PC-9 (cell line): ENCODE results near the gene SH2D5. TPM values are rescaled to one million over a fixed set of nuclear protein-coding genes. Genes with fewer than 3 reads are reported as not detected.

Experiments
- BruUV-seq: library from RNA; stranded (reverse); fragments of 400-500 nt; replicated peaks from 2 replicates; lab custom pipeline; 2021; lab: Mats Ljungman, UMichigan
- CTCF ChIA-PET: fragments of 300-600 bp; sonication (Branson Sonifier 250); formaldehyde crosslinking; loops from one replicate; lab custom pipeline; 2022; ENCODE audit warnings: antibody characterized with exemption; lab: Charles Lee
- POLR2A ChIA-PET: fragments of 300-600 bp; sonication (Branson Sonifier 250); formaldehyde crosslinking; loops from one replicate; lab custom pipeline; 2022; ENCODE audit warnings: antibody characterized with exemption; ENCODE audit not compliant: unreplicated experiment; lab: Charles Lee
- DNase-seq, 2 experiments: peaks; one replicate each; pipeline versions ENCODE4 v3.0.0 to v3.0.0-alpha.2; 2015 to 2022; ENCODE audit warnings: mixed read lengths in 1 of 2
- H2AFZ ChIP-seq: fragments of 200-600 bp; sonication (generic); 2 replicates; pipeline ENCODE4 v1.8.1; 2017; ENCODE audit warnings: antibody characterized with exemption
- H3F3A ChIP-seq: fragments of 200-600 bp; sonication (generic); 2 replicates; pipeline ENCODE4 v1.8.1; 2017; ENCODE audit warnings: antibody characterized with exemption, mild to moderate bottlenecking, low read depth; ENCODE audit not compliant: insufficient read depth
- H3K27ac ChIP-seq: fragments of 200-600 bp; sonication (generic); 2 replicates; pipeline ENCODE4 v1.6.1; 2016; ENCODE audit warnings: mixed run types
- H3K27me3 ChIP-seq: fragments of 200-600 bp; sonication (generic); 2 replicates; pipeline ENCODE4 v1.6.1; 2016; ENCODE audit warnings: low read depth, mixed run types; ENCODE audit not compliant: insufficient read depth
- H3K36me3 ChIP-seq: fragments of 200-600 bp; sonication (generic); 2 replicates; pipeline ENCODE4 v1.6.1; 2016; ENCODE audit warnings: low read depth, mixed run types
- H3K4me1 ChIP-seq: fragments of 200-600 bp; sonication (generic); replicated peaks from 2 replicates; pipeline ENCODE4 v1.6.1; 2016; ENCODE audit warnings: mixed run types; ENCODE audit not compliant: insufficient read depth
- H3K4me2 ChIP-seq: fragments of 200-600 bp; sonication (generic); 2 replicates; pipeline ENCODE4 v1.6.1; 2017; ENCODE audit warnings: mixed run types
- H3K4me3 ChIP-seq: fragments of 200-600 bp; sonication (generic); 2 replicates; pipeline ENCODE4 v1.6.1; 2016; ENCODE audit warnings: mixed run types
- H3K79me2 ChIP-seq: fragments of 200-600 bp; sonication (generic); 2 replicates; pipeline ENCODE4 v1.6.1; 2017; ENCODE audit warnings: low read depth, mixed run types
- H3K9me2 ChIP-seq: fragments of 200-600 bp; sonication (generic); 2 replicates; pipeline ENCODE4 v1.8.1; 2017; ENCODE audit warnings: mild to moderate bottlenecking; ENCODE audit not compliant: insufficient read depth
- H3K9me3 ChIP-seq: fragments of 200-600 bp; sonication (generic); 2 replicates; pipeline ENCODE4 v1.8.1; 2016; ENCODE audit warnings: low read depth; ENCODE audit not compliant: insufficient read depth
- H4K20me1 ChIP-seq: fragments of 200-600 bp; sonication (generic); 2 replicates; pipeline ENCODE4 v1.8.1; 2017; ENCODE audit not compliant: insufficient read depth
- CTCF ChIP-seq: fragments of 200-600 bp; sonication (generic); conservative IDR thresholded peaks from 2 replicates; pipeline ENCODE4 v1.6.1; 2017; ENCODE audit warnings: mixed run types, antibody characterized with exemption, mild to moderate bottlenecking, moderate library complexity
- EZH2 ChIP-seq: fragments of 200-600 bp; sonication (generic); IDR thresholded peaks from 2 replicates; pipeline ENCODE4 v1.8.0; 2017; ENCODE audit warnings: antibody characterized with exemption, low read depth
- intact Hi-C: fragments of 100-400 bp; cut with micrococcal nuclease; formaldehyde crosslinking; loops from one replicate; pipeline ENCODE4 v1.10.0; 2022; ENCODE audit not compliant: unreplicated experiment
- total RNA-seq: library from RNA; stranded (reverse); gene quantifications from 2 replicates; pipeline ENCODE4 v1.2.3, GENCODE V29; 2021

The SH2D5 gene
- total RNA-seq, 1 experiment from 2014 or later: 1.5 TPM

DNA sequence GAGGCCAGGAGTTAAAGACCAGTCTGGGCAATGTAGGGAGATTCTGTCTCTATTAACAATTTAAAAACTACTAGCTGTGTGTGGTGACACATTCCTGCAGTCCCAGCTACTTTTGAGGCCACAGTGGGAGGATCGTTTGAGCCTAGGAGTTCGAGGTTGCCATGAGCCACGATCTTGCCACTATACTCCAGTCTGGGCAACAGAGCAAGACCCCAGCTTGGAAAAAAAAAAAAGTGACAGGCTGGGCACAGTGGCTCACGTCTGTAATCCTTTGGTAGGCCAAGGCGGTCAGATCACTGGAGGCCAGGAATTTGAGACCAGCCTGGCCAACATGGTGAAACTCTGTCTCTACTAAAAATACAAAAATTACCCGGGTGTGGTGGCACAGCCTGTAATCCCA is 27.8 kb upstream of the SH2D5 start:
- intact Hi-C loops: no loop called here
- Histone ChIP-seq H4K20me1 (no peaks in the 10 kb centered on the region), H3K27ac (no peak overlapping the region), H3K79me2 (no peaks in the 10 kb centered on the region), H3K4me3 (no peak overlapping the region), H3K4me1 (no peaks in the 10 kb centered on the region), H2AFZ (no peak overlapping the region), H3K9me2 (no peaks in the 10 kb centered on the region), H3K9me3 (no peaks in the 10 kb centered on the region), H3F3A (peaks cover 3% of the 10 kb centered on the region; the same call in 1 of the 2 replicates), H3K4me2 (no peak overlapping the region), H3K27me3 (no peaks in the 10 kb centered on the region), H3K36me3 (peaks cover 10% of the 10 kb centered on the region)
- BruUV-seq: no TSS peak
- ChIA-PET POLR2A (no interaction called here), CTCF (no interaction called here)
- TF ChIP-seq EZH2 (no peak), CTCF (no peak)
- no peak for DNase-seq

DNA sequence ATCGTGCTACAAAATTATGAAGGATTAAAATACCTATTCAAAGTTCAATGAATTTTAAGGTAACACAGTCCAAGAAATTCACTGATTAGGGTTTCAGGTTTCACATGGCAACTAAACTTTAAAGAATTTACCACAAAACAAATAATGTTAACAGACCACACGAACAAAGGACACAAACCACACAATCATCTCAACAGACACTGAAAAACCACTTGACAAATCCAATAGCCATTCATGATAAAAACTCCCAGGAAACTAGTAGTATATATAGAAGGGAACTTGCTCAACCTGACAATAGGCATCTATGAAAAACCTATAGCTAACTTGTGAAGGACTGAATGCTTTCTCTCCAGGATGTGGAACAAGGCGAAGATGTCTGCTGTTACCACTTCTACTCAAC is 21.1 kb upstream of the SH2D5 start:
- intact Hi-C loops: no loop called here
- Histone ChIP-seq H3K27ac (no peak overlapping the region), H3K9me3 (no peaks in the 10 kb centered on the region), H3K9me2 (no peaks in the 10 kb centered on the region), H3K36me3 (peaks cover 9% of the 10 kb centered on the region; the same call in 1 of the 2 replicates), H3K27me3 (no peaks in the 10 kb centered on the region), H3K79me2 (no peaks in the 10 kb centered on the region), H4K20me1 (peaks cover 6% of the 10 kb centered on the region; the same call in 1 of the 2 replicates), H3F3A (no peaks in the 10 kb centered on the region), H3K4me3 (no peak overlapping the region), H3K4me1 (no peaks in the 10 kb centered on the region), H3K4me2 (no peak overlapping the region), H2AFZ (no peak overlapping the region)
- TF ChIP-seq CTCF (no peak), EZH2 (no peak)
- DNase-seq: no peak
- ChIA-PET CTCF (no interaction called here), POLR2A (no interaction called here)
- BruUV-seq: no TSS peak

DNA sequence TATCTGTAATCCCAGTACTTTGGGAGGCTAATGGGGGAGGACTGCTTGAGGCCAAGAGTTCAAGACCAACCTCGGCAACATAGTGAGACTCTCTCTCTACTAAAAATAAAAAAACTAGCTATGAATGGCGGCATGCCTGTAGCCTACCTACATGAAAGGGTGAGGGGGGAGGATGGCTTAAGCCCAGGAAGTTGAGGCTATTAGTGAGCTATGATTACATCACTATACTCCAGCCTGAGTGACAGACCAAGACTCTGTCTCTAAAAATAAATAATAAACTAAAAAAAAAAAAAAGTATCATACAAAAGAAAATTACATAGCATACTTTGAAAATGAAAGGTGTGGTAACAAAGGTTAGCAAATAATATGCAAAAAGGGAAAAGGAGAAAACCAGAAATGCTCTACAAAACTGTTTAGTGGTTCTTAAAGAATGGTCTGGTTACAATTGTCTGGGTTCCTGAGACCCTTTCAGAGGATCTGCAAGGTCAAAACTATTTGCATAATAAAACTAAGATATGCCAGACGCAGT is 19.0 kb upstream of the SH2D5 start:
- no peak overlapping the region for H3K4me2 ChIP-seq
- no peaks in the 10 kb centered on the region for H3K27me3 ChIP-seq
- no peak for DNase-seq
- intact Hi-C loops: no loop called here
- ChIA-PET POLR2A (interaction anchor here (0.6 kb wide), 1 partner anchor 689 kb away, joined by 5 read pairs; no protein-coding TSS in a partner anchor), CTCF (interaction anchor here (0.6 kb wide), 1 partner anchor 251 kb away, joined by 3 read pairs; no protein-coding TSS in a partner anchor)
- no peak overlapping the region for H2AFZ ChIP-seq
- H3K9me3 ChIP-seq: no peaks in the 10 kb centered on the region
- no peak overlapping the region for H3K27ac ChIP-seq
- no peak overlapping the region for H3K4me3 ChIP-seq
- H3K9me2 ChIP-seq: no peaks in the 10 kb centered on the region
- H3K36me3 ChIP-seq: peaks cover 9% of the 10 kb centered on the region; the same call in 1 of the 2 replicates
- H3K4me1 ChIP-seq: no peaks in the 10 kb centered on the region
- no peaks in the 10 kb centered on the region for H3F3A ChIP-seq
- no TSS peak for BruUV-seq
- TF ChIP-seq EZH2: no peak
- TF ChIP-seq CTCF: no peak
- H4K20me1 ChIP-seq: peaks cover 6% of the 10 kb centered on the region; the same call in 1 of the 2 replicates
- no peaks in the 10 kb centered on the region for H3K79me2 ChIP-seq
